HG03095 (cell line): ENCODE results near the gene ENDOD1.

Source experiments
- ATAC-seq: cut with Tn5 transposase; IDR thresholded peaks from one replicate; pipeline ENCODE4 v1.9.1; 2021; ENCODE audit warnings: moderate library complexity; ENCODE audit not compliant: unreplicated experiment

The ENDOD1 gene

GRCh38 chr11:95157824-95158223 is 68.2 kb downstream of the ENDOD1 start:
- ATAC-seq: no peak

GRCh38 chr11:95161248-95161647 is 71.6 kb downstream of the ENDOD1 start:
- no peak for ATAC-seq

GRCh38 chr11:95163106-95163505 is 73.5 kb downstream of the ENDOD1 start:
- no peak for ATAC-seq

- ATAC-seq: no peak
Observed at GRCh38 chr11:95165638-95166037, 76.0 kb downstream of the ENDOD1 start.

GRCh38 chr11:95166781-95167180 is 77.1 kb downstream of the ENDOD1 start:
- no peak for ATAC-seq

GRCh38 chr11:95170294-95170693 is 80.6 kb downstream of the ENDOD1 start:
- no peak for ATAC-seq

- ATAC-seq: no peak
Observed at GRCh38 chr11:95175818-95176380, 86.3 kb downstream of the ENDOD1 start.
